Activated CD4-positive, alpha-beta T cell treated with anti-CD3 and anti-CD28 coated beads, Interleukin-2, amount 50 U/mL, for 48 hours (primary cell): ENCODE measurements around the gene TLCD2.
"Not testable (repeated sequence)": the region's sequence is repeated elsewhere in the genome, so short reads cannot be mapped to it uniquely, and the experiment has no call there.

Source experiments
- DNase-seq, 2 experiments: peaks; one replicate each; pipeline ENCODE4 v3.0.0-alpha.2; 2020

TLCD2 gene

GRCh38 chr17:1709971-1710806 lies at the start of gene TLCD2:
TLCD2 (minus strand) TSS chr17:1710377; CDS start chr17:1710242, 135 bp downstream.
- peak in 1 of 2 experiments; percentile 26 for DNase-seq

GRCh38 chr17:1759529-1759928 lies 49.4 kb upstream of the TLCD2 start:
- DNase-seq = no peak

- no peak for DNase-seq
These were observed 48.6 kb upstream of the TLCD2 start for GRCh38 chr17:1758807-1759206.

GRCh38 chr17:1755827-1756262 lies 45.7 kb upstream of the TLCD2 start:
- DNase-seq = no peak

- no peak for DNase-seq
These were observed 45.2 kb upstream of the TLCD2 start for GRCh38 chr17:1755252-1755826.

GRCh38 chr17:1754430-1755112 lies 44.4 kb upstream of the TLCD2 start:
- no peak for DNase-seq

- DNase-seq = no peak
These were observed 43.7 kb upstream of the TLCD2 start for GRCh38 chr17:1753767-1754429.

GRCh38 chr17:1752425-1753262 lies 42.5 kb upstream of the TLCD2 start:
- DNase-seq = no peak

GRCh38 chr17:1750628-1751027 lies 40.5 kb upstream of the TLCD2 start:
- DNase-seq = no peak

- DNase-seq = no peak
These were observed 36.9 kb upstream of the TLCD2 start for GRCh38 chr17:1746975-1747543.

GRCh38 chr17:1745513-1746020 lies 35.4 kb upstream of the TLCD2 start:
- no peak for DNase-seq

GRCh38 chr17:1744551-1745512 lies 34.7 kb upstream of the TLCD2 start:
- no peak for DNase-seq

GRCh38 chr17:1743088-1743439 lies 32.9 kb upstream of the TLCD2 start:
- no peak for DNase-seq

GRCh38 chr17:1742371-1743087 lies 32.4 kb upstream of the TLCD2 start, which contains the start of gene SERPINF2:
SERPINF2 (plus strand) TSS chr17:1742871; CDS start chr17:1744996, 2,125 bp downstream.
- no peak for DNase-seq

- not testable (repeated sequence) for DNase-seq
These were observed 31.7 kb upstream of the TLCD2 start for GRCh38 chr17:1741899-1742298.

- DNase-seq = no peak
These were observed 27.5 kb upstream of the TLCD2 start for GRCh38 chr17:1737531-1738291.

GRCh38 chr17:1736348-1737281 lies 26.4 kb upstream of the TLCD2 start:
- DNase-seq = peak; percentile 75 to 80
